ENCODE data around the gene STAC2. TPM values are rescaled to one million over a fixed set of nuclear protein-coding genes. Genes with fewer than 3 reads are reported as not detected.

STAC2 gene
- total RNA-seq, 1 donor from 2014 or later, result 1.5 TPM

DNA sequence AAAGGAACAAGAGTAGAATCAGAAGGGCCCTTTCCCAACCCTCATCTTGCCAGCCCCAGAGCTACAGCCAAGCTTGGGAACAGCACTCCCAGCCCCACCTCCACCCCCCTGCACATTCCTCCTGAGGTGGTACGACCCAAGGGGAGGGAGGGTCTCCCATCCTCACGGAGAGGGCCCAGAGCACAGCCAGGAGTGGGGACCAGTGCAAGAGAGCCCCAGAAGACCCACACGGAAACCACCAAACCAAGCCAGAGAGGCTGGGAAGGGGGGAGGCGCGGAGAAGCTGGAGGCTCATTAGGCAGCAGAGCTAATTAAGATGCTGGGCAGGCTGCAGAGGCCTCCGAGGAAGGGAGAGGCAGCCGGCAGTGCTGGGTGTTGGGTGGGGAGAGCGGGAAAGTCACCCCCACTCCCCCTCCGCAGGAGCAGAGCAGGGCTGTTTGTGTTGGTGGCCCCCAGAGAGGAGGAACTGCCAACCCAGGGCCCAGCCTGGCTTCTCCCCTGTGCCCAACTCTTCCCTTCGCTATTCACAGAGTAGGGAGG is 30.7 kb downstream of the STAC2 start:
- DNase-seq (ENCODE audit: extremely low spot score, unreplicated experiment), result no peak
- peaks cover 5% of the 10 kb centered on the region for H3K36me3 Mint-ChIP-seq
- H3K4me3 Mint-ChIP-seq, result no peak overlapping the region
- no peaks in the 10 kb centered on the region for H3K9me3 Mint-ChIP-seq
- H3K27ac Mint-ChIP-seq, result no peak overlapping the region
- H3K4me1 Mint-ChIP-seq (ENCODE audit: unreplicated experiment), result peaks cover 11% of the 10 kb centered on the region
- TF ChIP-seq, protein P1, sequence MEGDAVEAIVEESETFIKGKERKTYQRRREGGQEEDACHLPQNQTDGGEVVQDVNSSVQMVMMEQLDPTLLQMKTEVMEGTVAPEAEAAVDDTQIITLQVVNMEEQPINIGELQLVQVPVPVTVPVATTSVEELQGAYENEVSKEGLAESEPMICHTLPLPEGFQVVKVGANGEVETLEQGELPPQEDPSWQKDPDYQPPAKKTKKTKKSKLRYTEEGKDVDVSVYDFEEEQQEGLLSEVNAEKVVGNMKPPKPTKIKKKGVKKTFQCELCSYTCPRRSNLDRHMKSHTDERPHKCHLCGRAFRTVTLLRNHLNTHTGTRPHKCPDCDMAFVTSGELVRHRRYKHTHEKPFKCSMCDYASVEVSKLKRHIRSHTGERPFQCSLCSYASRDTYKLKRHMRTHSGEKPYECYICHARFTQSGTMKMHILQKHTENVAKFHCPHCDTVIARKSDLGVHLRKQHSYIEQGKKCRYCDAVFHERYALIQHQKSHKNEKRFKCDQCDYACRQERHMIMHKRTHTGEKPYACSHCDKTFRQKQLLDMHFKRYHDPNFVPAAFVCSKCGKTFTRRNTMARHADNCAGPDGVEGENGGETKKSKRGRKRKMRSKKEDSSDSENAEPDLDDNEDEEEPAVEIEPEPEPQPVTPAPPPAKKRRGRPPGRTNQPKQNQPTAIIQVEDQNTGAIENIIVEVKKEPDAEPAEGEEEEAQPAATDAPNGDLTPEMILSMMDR (conservative IDR thresholded peaks at IDR 0.05), result no peak
- no peaks in the 10 kb centered on the region for H3K27me3 Mint-ChIP-seq

DNA sequence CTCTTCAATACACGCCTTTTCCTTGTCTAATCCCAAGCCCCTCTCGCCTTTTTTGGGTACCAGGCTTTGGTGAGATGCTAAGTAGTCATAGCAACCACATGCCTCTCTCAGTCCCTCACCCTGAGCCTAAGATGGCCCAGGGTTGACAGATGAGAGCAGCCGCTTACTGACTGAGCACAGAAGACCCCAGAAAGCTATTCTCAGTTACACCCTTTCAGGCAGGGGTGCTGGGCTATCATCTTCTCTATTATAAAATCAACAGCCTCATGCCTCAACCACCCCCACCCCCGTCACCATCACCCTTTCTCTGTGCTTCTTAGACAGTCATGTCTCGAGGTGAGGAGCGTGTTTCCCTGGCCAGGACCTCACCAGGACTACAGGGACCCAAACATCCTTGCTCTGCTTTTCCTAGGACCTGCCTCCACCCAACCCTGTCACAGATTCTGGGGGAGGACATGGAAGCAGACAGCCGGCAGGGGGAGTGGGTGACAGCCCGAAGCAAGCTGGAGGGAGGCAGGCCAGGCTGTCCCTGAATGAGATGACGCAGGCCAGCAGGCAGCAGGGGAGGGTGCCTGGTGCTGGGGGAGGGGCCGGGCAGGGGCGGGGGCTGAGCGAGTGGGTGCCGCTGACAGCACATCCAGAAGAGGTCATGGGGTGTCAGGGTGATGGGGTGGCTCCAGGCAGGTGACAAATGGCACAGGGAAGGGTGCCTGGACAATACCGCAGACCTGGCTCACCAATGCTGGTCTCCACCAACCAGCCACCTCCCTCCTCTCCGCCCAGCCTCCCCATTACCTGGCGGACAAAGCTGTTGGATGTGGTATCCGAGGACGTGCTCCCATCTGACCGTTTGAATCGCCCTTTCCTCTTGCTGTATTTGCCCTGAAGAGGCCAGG is 31.4 kb downstream of the STAC2 start:
- no peak for DNase-seq (ENCODE audit: extremely low spot score, unreplicated experiment)
- H3K9me3 Mint-ChIP-seq, result no peaks in the 10 kb centered on the region
- no peak overlapping the region for H3K27ac Mint-ChIP-seq
- H3K4me1 Mint-ChIP-seq (ENCODE audit: unreplicated experiment), result peaks cover 4% of the 10 kb centered on the region
- peaks cover 3% of the 10 kb centered on the region for H3K36me3 Mint-ChIP-seq
- TF ChIP-seq, protein P1 (conservative IDR thresholded peaks at IDR 0.05), result peak; percentile 58
- H3K27me3 Mint-ChIP-seq, result no peaks in the 10 kb centered on the region
- H3K4me3 Mint-ChIP-seq, result no peak overlapping the region

DNA sequence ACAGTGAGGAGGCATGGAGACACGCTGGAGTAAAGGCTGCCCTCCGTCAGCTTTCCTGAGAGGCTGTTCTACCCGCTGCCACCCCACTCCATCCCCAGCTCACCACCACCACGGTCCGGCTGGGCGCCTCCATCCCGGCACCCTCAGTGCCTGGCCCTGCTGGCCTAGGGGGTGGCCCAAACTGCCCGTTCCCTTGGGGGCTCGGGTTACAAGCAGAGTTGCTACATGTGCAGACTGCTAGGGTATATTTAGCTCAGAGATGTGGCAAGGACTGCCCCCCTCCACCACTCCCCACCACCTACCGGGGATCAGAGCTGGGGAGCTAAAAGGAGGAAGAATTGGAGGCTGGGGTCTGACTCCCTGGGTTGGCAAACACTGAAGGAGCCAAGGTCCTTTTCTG is 32.4 kb downstream of the STAC2 start:
- peaks cover 3% of the 10 kb centered on the region for H3K36me3 Mint-ChIP-seq
- TF ChIP-seq, protein P1 (conservative IDR thresholded peaks at IDR 0.05), result no peak
- no peaks in the 10 kb centered on the region for H3K27me3 Mint-ChIP-seq
- H3K9me3 Mint-ChIP-seq, result no peaks in the 10 kb centered on the region
- H3K4me1 Mint-ChIP-seq (ENCODE audit: unreplicated experiment), result peaks cover 4% of the 10 kb centered on the region
- DNase-seq (ENCODE audit: extremely low spot score, unreplicated experiment), result no peak
- H3K27ac Mint-ChIP-seq, result no peak overlapping the region
- no peak overlapping the region for H3K4me3 Mint-ChIP-seq

DNA sequence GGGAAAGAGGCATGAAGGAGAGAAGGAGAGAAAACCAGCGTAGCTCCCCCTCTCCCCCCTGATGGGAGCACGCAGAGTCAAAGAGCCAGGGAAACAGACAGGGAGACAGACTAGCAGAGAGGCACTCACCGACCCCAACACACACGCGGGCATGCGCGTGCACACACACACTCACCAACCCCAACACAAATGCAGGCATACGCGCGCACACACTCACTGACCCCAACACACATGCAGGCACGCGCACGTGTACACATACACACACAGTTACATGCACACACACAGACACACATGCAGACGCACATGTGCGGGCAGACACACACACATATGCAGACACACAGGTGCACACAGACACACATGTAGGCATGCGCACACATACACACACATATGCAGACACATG is 32.8 kb downstream of the STAC2 start:
- no peaks in the 10 kb centered on the region for H3K9me3 Mint-ChIP-seq
- peaks cover 3% of the 10 kb centered on the region for H3K36me3 Mint-ChIP-seq
- TF ChIP-seq, protein P1 (conservative IDR thresholded peaks at IDR 0.05), result no peak
- H3K4me3 Mint-ChIP-seq, result no peak overlapping the region
- no peak for DNase-seq (ENCODE audit: extremely low spot score, unreplicated experiment)
- H3K27ac Mint-ChIP-seq, result no peak overlapping the region
- no peaks in the 10 kb centered on the region for H3K27me3 Mint-ChIP-seq
- peaks cover 4% of the 10 kb centered on the region for H3K4me1 Mint-ChIP-seq (ENCODE audit: unreplicated experiment)

DNA sequence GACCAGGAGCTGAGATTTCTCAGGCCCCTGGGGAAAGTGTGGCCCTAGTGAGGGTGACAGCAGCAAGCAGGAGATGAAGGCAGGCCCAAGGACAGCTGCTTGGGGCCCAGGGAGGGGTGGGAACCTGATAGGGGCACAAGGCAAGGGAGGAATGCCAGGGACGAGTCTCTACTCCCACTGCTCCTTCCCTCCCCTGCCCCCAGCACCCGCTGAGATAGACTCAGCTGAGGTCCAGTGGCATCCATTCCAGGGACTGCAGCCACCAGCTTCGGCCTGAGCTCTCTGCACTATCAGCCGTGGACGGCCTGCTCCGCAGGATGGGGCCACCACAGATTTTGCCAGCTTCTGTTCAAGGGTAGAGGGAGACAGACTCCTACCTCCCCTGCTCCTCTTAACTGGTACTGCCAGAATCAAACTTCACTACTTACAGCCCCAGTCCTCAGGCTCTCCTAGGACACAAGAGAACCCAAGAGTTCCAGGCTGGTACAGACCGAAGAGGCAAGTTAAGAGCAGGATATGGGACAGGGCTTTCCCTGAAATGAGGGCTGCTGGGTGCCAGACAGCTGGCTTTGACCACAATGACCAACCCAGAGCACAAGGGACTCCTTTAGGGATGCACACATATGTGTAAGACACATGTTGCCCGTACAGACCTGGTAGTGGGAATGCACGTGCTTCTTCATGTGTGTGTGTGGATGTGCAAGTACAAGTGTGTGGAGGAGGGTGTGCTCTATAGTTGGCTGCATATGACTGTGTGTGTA is 33.8 kb downstream of the STAC2 start:
- DNase-seq (ENCODE audit: extremely low spot score, unreplicated experiment), result no peak
- Mint-ChIP-seq H3K9me3 (no peaks in the 10 kb centered on the region), H3K4me3 (no peak overlapping the region), H3K4me1 (ENCODE audit: unreplicated experiment) (peaks cover 4% of the 10 kb centered on the region), H3K27ac (no peak overlapping the region), H3K27me3 (no peaks in the 10 kb centered on the region), H3K36me3 (peaks cover 3% of the 10 kb centered on the region)
- TF ChIP-seq, protein P1 (conservative IDR thresholded peaks at IDR 0.05), result no peak

Measured in type B pancreatic cell (in vitro differentiated cells).